Retinal pigment epithelial cell (primary cell): ENCODE data around the gene TTPAL.

Experiments used
- DNase-seq: peaks from one replicate; pipeline ENCODE4 v3.0.0-alpha.2; 2010; ENCODE audit warnings: low read depth
- H3K4me3 ChIP-seq: 2 replicates; pipeline ENCODE4 v1.5.1; 2011; ENCODE audit warnings: mild to moderate bottlenecking, low read length, control low read depth, moderate library complexity
- TF ChIP-seq, protein P1 (sequence below): conservative IDR thresholded peaks from 2 replicates; pipeline ENCODE4 v1.5.1; 2011; ENCODE audit warnings: low read depth, low read length, control low read depth, inconsistent platforms

The TTPAL gene

DNA sequence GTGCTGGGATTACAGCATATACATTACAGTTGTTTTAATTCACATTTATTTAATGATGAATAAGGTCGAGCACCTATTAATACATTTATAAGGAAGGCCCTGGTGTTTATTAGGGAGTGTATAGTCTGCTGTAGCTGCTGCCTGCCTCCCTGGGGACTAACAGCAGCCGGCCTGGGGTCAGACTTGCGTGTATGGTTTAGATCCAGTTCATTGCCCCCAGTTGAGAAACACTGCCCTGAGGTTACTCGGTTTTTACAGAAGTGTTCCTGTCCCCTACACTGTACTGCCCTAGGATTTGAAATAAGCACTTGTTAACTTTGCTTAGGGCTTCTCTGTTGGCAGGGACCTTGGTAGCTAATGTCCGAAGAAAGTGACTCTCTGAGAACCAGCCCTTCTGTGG, 4.0 kb downstream of the TTPAL start:
- DNase-seq: no peak
- TF ChIP-seq, protein P1, sequence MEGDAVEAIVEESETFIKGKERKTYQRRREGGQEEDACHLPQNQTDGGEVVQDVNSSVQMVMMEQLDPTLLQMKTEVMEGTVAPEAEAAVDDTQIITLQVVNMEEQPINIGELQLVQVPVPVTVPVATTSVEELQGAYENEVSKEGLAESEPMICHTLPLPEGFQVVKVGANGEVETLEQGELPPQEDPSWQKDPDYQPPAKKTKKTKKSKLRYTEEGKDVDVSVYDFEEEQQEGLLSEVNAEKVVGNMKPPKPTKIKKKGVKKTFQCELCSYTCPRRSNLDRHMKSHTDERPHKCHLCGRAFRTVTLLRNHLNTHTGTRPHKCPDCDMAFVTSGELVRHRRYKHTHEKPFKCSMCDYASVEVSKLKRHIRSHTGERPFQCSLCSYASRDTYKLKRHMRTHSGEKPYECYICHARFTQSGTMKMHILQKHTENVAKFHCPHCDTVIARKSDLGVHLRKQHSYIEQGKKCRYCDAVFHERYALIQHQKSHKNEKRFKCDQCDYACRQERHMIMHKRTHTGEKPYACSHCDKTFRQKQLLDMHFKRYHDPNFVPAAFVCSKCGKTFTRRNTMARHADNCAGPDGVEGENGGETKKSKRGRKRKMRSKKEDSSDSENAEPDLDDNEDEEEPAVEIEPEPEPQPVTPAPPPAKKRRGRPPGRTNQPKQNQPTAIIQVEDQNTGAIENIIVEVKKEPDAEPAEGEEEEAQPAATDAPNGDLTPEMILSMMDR: no peak

DNA sequence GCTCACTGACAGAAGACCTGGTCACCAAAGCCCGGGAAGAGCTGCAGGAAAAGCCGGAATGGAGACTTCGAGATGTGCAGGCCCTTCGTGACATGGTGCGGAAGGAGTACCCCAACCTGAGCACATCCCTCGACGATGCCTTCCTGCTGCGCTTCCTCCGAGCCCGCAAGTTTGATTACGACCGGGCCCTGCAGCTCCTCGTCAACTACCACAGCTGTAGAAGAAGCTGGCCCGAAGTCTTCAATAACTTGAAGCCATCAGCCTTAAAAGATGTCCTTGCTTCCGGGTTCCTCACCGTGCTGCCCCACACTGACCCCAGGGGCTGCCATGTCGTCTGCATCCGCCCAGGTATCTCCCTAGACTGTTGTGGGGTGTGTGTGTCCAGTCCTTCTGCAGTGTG, 4.4 kb downstream of the TTPAL start:
- no peak overlapping the region for H3K4me3 ChIP-seq
- DNase-seq: no peak
- TF ChIP-seq, protein P1: no peak

More for the DNA sequence above, 4.0 kb downstream of the TTPAL start:
- no peak overlapping the region for H3K4me3 ChIP-seq

DNA sequence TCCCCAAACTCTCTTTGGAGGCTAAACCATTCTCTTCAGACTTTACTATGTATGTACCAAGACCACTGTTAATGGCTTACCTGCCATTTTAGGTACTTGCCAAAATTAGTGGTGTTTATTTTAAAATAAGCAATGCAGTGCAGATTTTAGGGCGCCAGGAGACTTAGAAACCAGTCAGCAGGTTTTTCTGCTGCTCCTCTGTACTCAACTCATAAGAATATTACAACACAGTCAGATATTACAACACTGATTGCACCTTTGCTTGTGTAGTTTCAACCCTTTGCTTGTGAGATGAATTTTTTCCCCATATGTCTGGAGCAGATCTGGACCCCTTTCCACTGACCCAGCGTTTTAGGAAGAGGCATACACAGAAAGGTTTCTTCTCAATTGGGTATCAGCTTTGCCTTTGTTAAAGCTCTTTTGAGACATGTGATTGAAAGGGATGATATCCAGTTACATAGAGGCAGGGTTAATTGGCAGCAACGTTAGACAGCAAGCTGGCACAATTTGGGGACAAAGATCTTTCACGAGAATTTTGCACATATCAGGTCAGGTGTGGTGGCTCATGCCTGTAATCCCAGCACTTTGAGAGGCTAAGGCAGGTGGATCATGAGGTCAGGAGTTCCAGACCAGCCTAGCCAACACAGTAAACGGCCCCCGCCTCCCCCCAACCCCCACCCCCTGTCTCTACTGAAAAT, 6.2 kb downstream of the TTPAL start:
- TF ChIP-seq, protein P1: no peak
- H3K4me3 ChIP-seq: no peak overlapping the region
- no peak for DNase-seq

DNA sequence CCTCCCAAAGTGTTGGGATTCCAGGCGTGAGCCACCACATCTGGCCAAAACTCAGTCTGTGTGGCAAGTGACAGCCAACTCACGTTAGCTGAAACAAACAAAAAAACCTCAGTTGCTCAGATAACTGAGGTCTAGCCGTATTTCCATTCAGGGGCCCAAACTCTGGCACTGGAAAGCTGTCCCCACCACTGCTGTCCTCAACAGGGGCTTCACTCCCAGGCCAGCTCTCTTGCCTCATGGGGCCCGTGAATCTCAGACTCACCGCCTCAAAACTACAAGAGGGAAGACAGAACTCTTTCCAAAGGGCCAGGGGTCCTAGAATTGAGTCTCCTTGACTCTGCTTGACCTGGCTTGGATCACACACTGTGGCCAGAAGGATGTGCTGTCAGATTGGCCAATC, 7.4 kb downstream of the TTPAL start:
- TF ChIP-seq, protein P1: no peak
- no peak overlapping the region for H3K4me3 ChIP-seq
- no peak for DNase-seq

DNA sequence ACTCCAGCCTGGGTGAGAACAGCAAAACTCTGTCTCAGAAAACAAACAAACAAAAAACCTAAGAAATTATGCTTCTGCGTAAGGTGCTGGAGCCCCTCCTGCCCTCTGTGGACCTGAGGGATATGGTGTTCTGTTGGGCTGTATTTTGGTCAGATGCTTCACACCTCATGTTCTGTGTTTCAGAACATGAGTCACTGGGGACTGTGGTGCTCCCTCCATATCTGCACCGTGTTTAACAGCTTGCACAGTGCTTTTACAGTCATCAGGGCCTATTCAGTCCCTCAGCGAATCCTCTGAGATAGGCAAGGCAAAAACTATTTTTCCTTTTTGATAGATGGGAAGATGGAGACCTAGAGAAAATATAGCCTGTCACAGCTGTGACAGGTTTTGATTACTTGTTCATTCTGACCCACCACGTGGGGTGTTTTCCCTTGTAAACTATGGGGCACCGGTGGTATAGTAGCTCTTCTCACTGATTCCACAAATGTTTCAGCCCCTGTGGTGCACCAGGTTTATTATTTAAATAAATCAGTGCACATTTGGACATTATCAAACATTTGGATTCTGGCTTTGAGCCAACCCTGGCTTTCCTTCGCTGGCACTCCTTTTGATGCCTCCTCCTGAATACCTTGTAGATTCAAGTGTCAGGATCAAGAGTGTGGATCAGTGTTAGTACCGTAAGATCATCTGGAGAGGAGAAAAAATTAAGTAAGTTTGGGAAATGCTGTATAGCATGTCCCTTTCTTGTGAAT, 9.6 kb downstream of the TTPAL start:
- no peak for DNase-seq
- TF ChIP-seq, protein P1: no peak
- no peak overlapping the region for H3K4me3 ChIP-seq

DNA sequence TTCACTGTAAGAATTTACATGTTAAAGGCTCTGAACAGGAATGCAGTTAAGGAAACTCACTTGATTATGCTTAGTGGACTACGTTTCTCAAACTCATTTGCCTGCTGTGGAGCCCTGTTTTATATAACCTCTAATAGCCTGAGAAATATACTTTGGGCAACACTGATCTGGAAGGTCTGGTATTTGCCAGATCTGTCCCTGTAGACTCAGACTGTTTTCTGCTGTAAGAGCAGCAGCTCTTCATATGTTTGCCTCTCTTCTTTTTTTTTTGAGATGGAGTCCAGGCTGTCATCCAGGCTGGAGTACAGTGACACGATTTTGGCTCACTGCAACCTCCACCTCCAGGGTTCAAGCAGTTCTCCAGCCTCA, 10.1 kb downstream of the TTPAL start:
- no peak for DNase-seq
- no peak overlapping the region for H3K4me3 ChIP-seq
- TF ChIP-seq, protein P1: no peak

DNA sequence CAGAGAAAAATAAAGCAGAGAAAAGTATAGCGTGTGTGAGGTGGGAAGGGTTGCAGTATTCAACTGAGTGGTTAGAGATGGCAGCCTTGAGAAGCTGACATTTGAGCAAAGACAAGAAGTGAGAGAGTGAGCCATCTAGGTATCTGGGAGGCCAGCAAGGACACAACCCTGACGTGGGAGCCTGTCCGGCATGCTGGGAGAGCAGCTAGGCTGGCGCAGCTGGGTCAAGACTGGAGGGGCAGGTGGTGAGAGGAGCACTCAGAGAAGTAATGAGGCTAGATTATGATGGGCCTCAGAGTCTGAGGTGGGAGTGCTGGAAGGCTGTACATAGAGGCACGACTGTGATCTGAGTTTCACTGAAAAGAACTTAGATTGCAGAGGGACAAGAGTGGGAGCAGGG, 12.9 kb downstream of the TTPAL start:
- DNase-seq: no peak
- TF ChIP-seq, protein P1: no peak
- no peak overlapping the region for H3K4me3 ChIP-seq
